Trophoblast cell (in vitro differentiated cells and primary cell): ENCODE data around the gene AQP5.

Experiments used
- DNase-seq, 2 donors: peaks; one replicate each; pipeline ENCODE4 v3.0.0-alpha.2; 2016
- H2AFZ ChIP-seq: 2 replicates; pipeline ENCODE4 v1.6.1; 2013; ENCODE audit warnings: low read length, moderate library complexity, mild to moderate bottlenecking; ENCODE audit not compliant: insufficient read depth, poor library complexity
- H2AK5ac ChIP-seq: 2 replicates; pipeline ENCODE4 v1.6.1; 2013; ENCODE audit warnings: mild to moderate bottlenecking, low read length
- H2BK120ac ChIP-seq: 2 replicates; pipeline ENCODE4 v1.6.1; 2013; ENCODE audit warnings: low read length, mild to moderate bottlenecking, moderate library complexity; ENCODE audit not compliant: insufficient read depth, poor library complexity
- H2BK12ac ChIP-seq: 2 replicates; pipeline ENCODE4 v1.6.1; 2013; ENCODE audit warnings: mild to moderate bottlenecking, low read length, moderate library complexity
- H2BK5ac ChIP-seq: 2 replicates; pipeline ENCODE4 v1.6.1; 2013; ENCODE audit warnings: low read length, low read depth, moderate library complexity, mild to moderate bottlenecking; ENCODE audit not compliant: poor library complexity
- H3K14ac ChIP-seq: 2 replicates; pipeline ENCODE4 v1.6.1; 2013; ENCODE audit warnings: mild to moderate bottlenecking, low read length
- H3K18ac ChIP-seq: 2 replicates; pipeline ENCODE4 v1.6.1; 2013; ENCODE audit warnings: mild to moderate bottlenecking, low read length
- H3K23ac ChIP-seq: 2 replicates; pipeline ENCODE4 v1.6.1; 2013; ENCODE audit warnings: low read length
- H3K27ac ChIP-seq: 2 replicates; pipeline ENCODE4 v1.5.1; 2013; ENCODE audit warnings: low read depth, mild to moderate bottlenecking, inconsistent platforms, low read length, moderate library complexity
- H3K27me3 ChIP-seq: 2 replicates; pipeline ENCODE4 v1.6.1; 2013; ENCODE audit warnings: inconsistent platforms, mild to moderate bottlenecking, low read length, moderate library complexity; ENCODE audit not compliant: insufficient read depth
- H3K36me3 ChIP-seq, 2 experiments: 1 replicate in 1 of 2; 2 replicates in 1 of 2; pipeline ENCODE4 v1.6.1; 2013; ENCODE audit warnings: low read length in 2 of 2, mild to moderate bottlenecking in 2 of 2, moderate library complexity in 1 of 2; ENCODE audit not compliant: insufficient read depth in 2 of 2, control insufficient read depth in 1 of 2
- H3K4ac ChIP-seq: 2 replicates; pipeline ENCODE4 v1.6.1; 2013; ENCODE audit warnings: low read depth, mild to moderate bottlenecking, low read length, moderate library complexity
- H3K4me1 ChIP-seq, 2 experiments: 1 replicate in 1 of 2; 2 replicates in 1 of 2; pipeline ENCODE4 v1.6.1; 2013; ENCODE audit warnings: low read length in 2 of 2, mild to moderate bottlenecking in 2 of 2, moderate library complexity in 1 of 2; ENCODE audit not compliant: insufficient read depth in 2 of 2, control insufficient read depth in 1 of 2
- H3K4me2 ChIP-seq: 2 replicates; pipeline ENCODE4 v1.6.1; 2013; ENCODE audit warnings: inconsistent platforms, mild to moderate bottlenecking, low read length, moderate library complexity
- H3K4me3 ChIP-seq: 2 replicates; pipeline ENCODE4 v1.5.1; 2013; ENCODE audit warnings: mild to moderate bottlenecking, low read depth, low read length, inconsistent platforms
- H3K79me1 ChIP-seq: one replicate; pipeline ENCODE4 v1.6.1; 2013; ENCODE audit warnings: low read length
- H3K79me2 ChIP-seq: 2 replicates; pipeline ENCODE4 v1.6.1; 2013; ENCODE audit warnings: low read length, mild to moderate bottlenecking; ENCODE audit not compliant: control insufficient read depth, insufficient read depth, poor library complexity
- H3K9ac ChIP-seq: 2 replicates; pipeline ENCODE4 v1.6.1; 2013; ENCODE audit warnings: mild to moderate bottlenecking, low read length
- H3K9me3 ChIP-seq: 2 replicates; pipeline ENCODE4 v1.6.1; 2013; ENCODE audit warnings: low read depth, mild to moderate bottlenecking, control low read depth, inconsistent platforms, low read length; ENCODE audit not compliant: insufficient read depth
- H4K12ac ChIP-seq: 2 replicates; pipeline ENCODE4 v1.6.1; 2013; ENCODE audit warnings: low read depth, mild to moderate bottlenecking, low read length, moderate library complexity
- H4K8ac ChIP-seq: 2 replicates; pipeline ENCODE4 v1.6.1; 2013; ENCODE audit warnings: low read depth, mild to moderate bottlenecking, low read length, moderate library complexity
- H4K91ac ChIP-seq: one replicate; pipeline ENCODE4 v1.6.1; 2013; ENCODE audit warnings: low read depth, mild to moderate bottlenecking, low read length, moderate library complexity
- whole genome bisulfite sequencing: extraction: QIAGEN DNeasy Blood & Tissue Kit; methylation state at CpG from one replicate; pipeline ENCODE4 v1.1.7; 2013; ENCODE audit warnings: missing lambda C conversion rate; ENCODE audit not compliant: insufficient read length, insufficient coverage; ENCODE audit errors: extremely low coverage; 5-methylcytosine and 5-hydroxymethylcytosine counted together

The AQP5 gene

GRCh38 chr12:50014342-50014741, 52.7 kb downstream of the AQP5 start:
- H3K14ac ChIP-seq: no peak overlapping the region
- H4K12ac ChIP-seq: no peak overlapping the region
- H4K91ac ChIP-seq: no peak overlapping the region
- H3K4me1 ChIP-seq: no peaks in the 10 kb centered on the region
- WGBS: no CpG with 5 or more reads among the region's 3 CpGs
- no peaks in the 10 kb centered on the region for H3K27me3 ChIP-seq
- H3K36me3 ChIP-seq: peaks cover 13 to 22% of the 10 kb centered on the region in 2 experiments
- H3K27ac ChIP-seq: no peak overlapping the region
- no peaks in the 10 kb centered on the region for H3K79me1 ChIP-seq
- peaks cover 5% of the 10 kb centered on the region for H3K79me2 ChIP-seq
- H2BK12ac ChIP-seq: no peak overlapping the region
- no peak overlapping the region for H4K8ac ChIP-seq
- H3K9ac ChIP-seq: no peak overlapping the region
- H3K18ac ChIP-seq: no peak overlapping the region
- H2BK120ac ChIP-seq: no peak overlapping the region
- no peaks in the 10 kb centered on the region for H3K9me3 ChIP-seq
- no peak for DNase-seq
- no peak overlapping the region for H3K23ac ChIP-seq
- no peak overlapping the region for H2BK5ac ChIP-seq
- no peak overlapping the region for H2AK5ac ChIP-seq
- no peak overlapping the region for H3K4me3 ChIP-seq
- H3K4me2 ChIP-seq: no peak overlapping the region
- H3K4ac ChIP-seq: no peak overlapping the region
- no peak overlapping the region for H2AFZ ChIP-seq
